NCI-H1436 treated with DMSO at 0.1 percent for 48 hours (cell line): Measurements from ENCODE around the gene MEFV.
"Not testable (repeated sequence)": the region's sequence is repeated elsewhere in the genome, so short reads cannot be mapped to it uniquely, and the experiment has no call there.

Experiments used
- DNase-seq: peaks from one replicate; lab custom pipeline; 2025; lab: John Stamatoyannopoulos, UW

MEFV gene

DNA sequence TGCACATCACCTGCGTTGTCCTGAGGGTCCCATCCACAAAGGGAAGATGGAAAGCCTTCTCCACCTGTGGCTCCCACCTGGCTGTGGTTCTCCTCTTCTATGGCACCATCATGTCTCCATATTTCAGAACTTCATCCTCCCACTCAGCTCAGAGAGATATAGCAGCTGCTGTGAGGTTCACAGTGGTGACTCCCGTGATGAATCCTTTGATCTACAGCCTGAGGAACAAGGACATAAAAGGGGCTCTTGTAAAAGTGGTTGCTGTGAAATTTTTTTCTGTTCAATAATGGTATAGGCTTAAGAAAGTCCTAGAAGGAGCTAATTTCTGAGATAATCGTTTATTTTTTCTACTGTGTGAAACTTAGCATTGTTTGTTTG lies 40.2 kb downstream of the MEFV start:
- DNase-seq, result no peak

DNA sequence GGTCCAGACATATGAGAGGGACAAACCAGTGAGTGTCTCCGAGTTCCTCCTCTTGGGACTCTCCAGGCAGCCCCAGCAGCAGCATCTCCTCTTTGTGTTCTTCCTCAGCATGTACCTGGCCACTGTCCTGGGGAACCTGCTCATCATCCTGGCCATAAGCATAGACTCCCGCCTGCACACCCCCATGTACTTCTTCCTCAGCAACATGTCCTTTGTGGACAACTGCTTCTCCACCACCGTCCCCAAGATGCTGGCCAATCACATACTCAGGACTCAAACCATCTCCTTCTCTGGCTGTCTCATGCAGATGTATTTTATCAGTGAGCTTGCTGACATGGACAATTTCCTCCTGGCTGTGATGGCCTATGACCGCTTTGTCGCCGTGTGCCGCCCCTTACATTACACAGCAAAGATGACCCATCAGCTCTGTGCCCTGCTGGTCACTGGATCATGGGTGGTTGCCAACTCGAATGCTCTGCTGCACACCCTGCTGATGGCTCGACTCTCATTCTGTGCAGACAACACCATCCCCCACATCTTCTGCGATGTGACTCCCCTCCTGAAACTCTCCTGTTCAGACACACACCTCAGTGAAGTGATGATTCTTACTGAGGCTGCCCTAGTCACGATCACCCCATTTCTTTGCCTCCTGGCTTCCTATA lies 40.7 kb downstream of the MEFV start:
- no peak for DNase-seq

- no peak for DNase-seq
Observed at GRCh38 chr16:3214904-3215600, 41.4 kb downstream of the MEFV start.

- no peak for DNase-seq
Observed at GRCh38 chr16:3212567-3212966, 43.9 kb downstream of the MEFV start.

DNA sequence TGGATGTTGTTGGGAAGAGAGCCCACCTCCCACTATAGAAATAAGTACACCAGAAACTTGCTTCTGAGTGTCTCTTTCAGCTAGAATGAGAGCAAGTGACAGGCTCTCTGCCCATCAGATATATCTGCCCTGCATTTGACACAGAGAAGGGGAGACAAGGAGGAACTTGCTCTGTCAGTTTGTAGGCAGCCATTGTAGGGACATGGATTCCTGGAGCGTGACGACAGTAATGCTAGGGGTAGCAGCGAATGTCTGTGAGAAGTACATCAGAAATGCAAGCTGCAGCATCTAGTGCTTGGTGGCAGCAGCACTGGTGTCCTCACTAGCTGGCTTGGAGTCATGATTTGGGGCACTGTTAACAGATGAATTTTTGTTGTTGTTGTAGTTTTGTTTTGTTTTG lies 44.4 kb downstream of the MEFV start:
- DNase-seq, result no peak

- no peak for DNase-seq
Observed at GRCh38 chr16:3207086-3207953, 49.1 kb downstream of the MEFV start.

DNA sequence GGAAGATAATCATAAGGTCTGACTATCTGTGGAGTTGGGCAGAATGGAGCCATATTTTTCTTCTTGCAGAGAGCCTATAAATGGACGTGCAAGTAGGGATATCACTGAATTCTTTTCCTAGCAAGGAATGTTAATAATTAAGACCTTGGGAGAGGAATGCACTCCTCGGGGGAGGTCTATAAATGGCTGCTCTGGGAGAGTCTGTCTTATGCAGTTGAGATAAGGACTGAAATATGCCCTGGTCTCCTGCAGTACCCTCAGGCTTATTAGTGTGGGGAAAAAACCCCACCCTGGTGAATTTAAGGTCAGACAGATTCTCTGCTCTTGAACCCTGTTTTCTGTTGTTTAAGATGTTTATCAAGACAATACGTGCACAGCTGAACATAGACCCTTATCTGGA lies 50.5 kb downstream of the MEFV start:
- DNase-seq, result not testable (repeated sequence)

DNA sequence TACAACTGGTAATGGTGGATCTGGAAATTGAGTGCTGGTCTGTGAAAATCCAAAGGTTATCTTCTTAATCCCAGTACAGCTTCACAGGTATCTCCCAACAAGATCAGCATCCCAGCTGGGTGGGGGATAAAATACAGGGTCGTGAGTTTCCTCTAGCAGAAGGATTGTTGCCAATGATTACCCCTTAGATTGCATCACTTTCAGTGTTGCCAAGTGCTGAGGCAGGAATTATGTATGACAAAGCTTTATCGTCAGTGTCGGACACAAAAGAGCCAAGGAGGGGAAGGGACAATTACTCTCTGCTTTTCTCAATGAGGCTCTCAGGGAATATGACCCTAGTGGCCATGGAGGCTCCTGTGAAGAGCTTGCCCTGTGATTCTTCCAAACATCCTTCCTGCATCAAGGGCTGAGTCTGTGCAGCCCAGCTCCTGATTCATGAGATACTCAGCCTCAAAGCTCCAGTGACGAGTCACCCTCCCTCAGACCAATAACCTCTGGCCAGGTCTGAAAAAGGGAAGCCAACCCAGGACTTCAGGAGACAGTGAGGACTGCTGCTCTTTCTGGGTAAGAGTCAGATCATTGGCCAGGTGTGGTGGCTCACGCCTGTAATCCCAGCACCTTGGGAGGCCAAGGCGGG lies 53.4 kb downstream of the MEFV start:
- DNase-seq, result no peak

- no peak for DNase-seq
Observed at GRCh38 chr16:3198334-3199072, 57.9 kb downstream of the MEFV start.

- DNase-seq, result not testable (repeated sequence)
Observed at GRCh38 chr16:3197694-3198333, 58.6 kb downstream of the MEFV start.

DNA sequence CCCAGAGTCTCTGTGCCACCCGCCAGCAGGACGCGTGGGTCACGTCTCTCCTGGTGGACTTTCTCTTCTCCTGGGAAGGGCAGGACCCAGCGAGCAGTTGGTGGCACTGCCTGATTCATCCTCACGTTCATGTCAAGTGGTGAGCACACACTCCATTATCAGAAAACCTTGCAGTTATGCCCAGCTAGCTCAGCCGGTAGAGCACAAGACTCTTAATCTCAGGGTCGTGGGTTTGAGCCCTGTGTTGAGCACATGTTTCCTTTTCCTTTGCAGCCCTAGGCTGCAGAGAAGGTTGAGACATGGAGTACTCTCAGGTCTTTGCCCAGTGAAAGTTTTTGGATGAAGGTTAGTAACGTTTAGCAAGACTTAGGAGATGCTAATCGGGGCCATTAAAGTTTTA lies 60.5 kb downstream of the MEFV start:
- no peak for DNase-seq

GRCh38 chr16:3194792-3195191 lies 61.6 kb downstream of the MEFV start:
- DNase-seq, result no peak

GRCh38 chr16:3193221-3194212 lies 62.9 kb downstream of the MEFV start:
- DNase-seq, result no peak

- DNase-seq, result no peak
Observed at GRCh38 chr16:3192476-3193019, 63.9 kb downstream of the MEFV start.
